LNCAP (cell line): Measurements from ENCODE around the gene ANXA2R.

Source experiments
- CTCF ChIP-seq: fragments of 450-650 bp; IDR thresholded peaks from 2 replicates; pipeline ENCODE4 v1.5.1; 2017; ENCODE audit warnings: mild to moderate bottlenecking

The ANXA2R gene

GRCh38 chr5:43049236-43049635 is 9.1 kb upstream of the ANXA2R start:
- no peak for TF ChIP-seq CTCF

- no peak for TF ChIP-seq CTCF
Observed at GRCh38 chr5:43046474-43046873, 6.4 kb upstream of the ANXA2R start.

GRCh38 chr5:43045236-43045635 is 5.1 kb upstream of the ANXA2R start:
- no peak for TF ChIP-seq CTCF

- TF ChIP-seq CTCF, result no peak
Observed at GRCh38 chr5:43044181-43044914, 4.2 kb upstream of the ANXA2R start.

GRCh38 chr5:43043400-43043756 is 3.3 kb upstream of the ANXA2R start:
- TF ChIP-seq CTCF, result no peak

GRCh38 chr5:43042626-43043399 is 2.7 kb upstream of the ANXA2R start:
- no peak for TF ChIP-seq CTCF

GRCh38 chr5:43042176-43042625 is 2.1 kb upstream of the ANXA2R start:
- no peak; the same call in 1 of the 2 replicates for TF ChIP-seq CTCF
